ACHN (cell line): ENCODE results near the gene TNFSF4.
"Not testable (repeated sequence)": the region's sequence is repeated elsewhere in the genome, so short reads cannot be mapped to it uniquely, and the experiment has no call there.

Source experiments
- DNase-seq: peaks from one replicate; pipeline ENCODE4 v3.0.0-alpha.2; 2015
- in situ Hi-C: cut with HindIII; loops from 2 replicates; pipeline ENCODE4 v1.10.0; 2017; ENCODE audit warnings: low sequenced_read_pairs, low pct_ligation_motif_present, low pct_unique_long_range_greater_than_20kb

The TNFSF4 gene

GRCh38 chr1:173206816-173207568 is at the start of gene TNFSF4:
Gene TNFSF4 (minus strand): TSS chr1:173207331. CDS start chr1:173207176, 155 bp downstream.
- no peak for DNase-seq
- in situ Hi-C loops, result loop anchor here (25.0 kb wide), 1 partner anchor 445 kb away; no protein-coding TSS in a partner anchor

- peak; percentile 41 for DNase-seq
These were observed 48.2 kb upstream of the TNFSF4 start for GRCh38 chr1:173255214-173255813.

GRCh38 chr1:173253046-173253445 is 45.9 kb upstream of the TNFSF4 start:
- in situ Hi-C loops, result no loop called here
- no peak for DNase-seq

More at GRCh38 chr1:173255214-173255813, 48.2 kb upstream of the TNFSF4 start:
- in situ Hi-C loops, result no loop called here

- in situ Hi-C loops, result no loop called here
- DNase-seq, result no peak
These were observed 42.2 kb upstream of the TNFSF4 start for GRCh38 chr1:173249349-173249748.

- no peak for DNase-seq
- in situ Hi-C loops, result no loop called here
These were observed 41.3 kb upstream of the TNFSF4 start for GRCh38 chr1:173248247-173248940.

GRCh38 chr1:173245892-173246291 is 38.8 kb upstream of the TNFSF4 start:
- in situ Hi-C loops, result no loop called here
- DNase-seq, result no peak

GRCh38 chr1:173243300-173243699 is 36.2 kb upstream of the TNFSF4 start:
- no peak for DNase-seq
- in situ Hi-C loops, result no loop called here

GRCh38 chr1:173241528-173242347 is 34.6 kb upstream of the TNFSF4 start:
- in situ Hi-C loops, result no loop called here

GRCh38 chr1:173240609-173241008 is 33.5 kb upstream of the TNFSF4 start:
- in situ Hi-C loops, result no loop called here
- DNase-seq, result no peak

More at GRCh38 chr1:173241528-173242347, 34.6 kb upstream of the TNFSF4 start:
- no peak for DNase-seq

GRCh38 chr1:173239058-173239457 is 31.9 kb upstream of the TNFSF4 start:
- in situ Hi-C loops, result no loop called here
- no peak for DNase-seq

- in situ Hi-C loops, result no loop called here
- DNase-seq, result no peak
These were observed 27.8 kb upstream of the TNFSF4 start for GRCh38 chr1:173234899-173235298.

GRCh38 chr1:173234434-173234833 is 27.3 kb upstream of the TNFSF4 start:
- in situ Hi-C loops, DNase-seq: not testable (repeated sequence)

GRCh38 chr1:173229031-173229430 is 21.9 kb upstream of the TNFSF4 start:
- in situ Hi-C loops, DNase-seq: not testable (repeated sequence)

- no peak for DNase-seq
- in situ Hi-C loops, result loop anchor here (25.0 kb wide), 1 partner anchor 463 kb away; no protein-coding TSS in a partner anchor
These were observed 17.8 kb upstream of the TNFSF4 start for GRCh38 chr1:173224949-173225348.

GRCh38 chr1:173224280-173224892 is 17.3 kb upstream of the TNFSF4 start:
- DNase-seq, result no peak
- in situ Hi-C loops, result loop anchor here (25.0 kb wide), 1 partner anchor 462 kb away; no protein-coding TSS in a partner anchor

GRCh38 chr1:173223031-173223380 is 15.9 kb upstream of the TNFSF4 start:
- in situ Hi-C loops, result loop anchor here (25.0 kb wide), 1 partner anchor 461 kb away; no protein-coding TSS in a partner anchor
- DNase-seq, result no peak

GRCh38 chr1:173222149-173223030 is 15.3 kb upstream of the TNFSF4 start:
- in situ Hi-C loops, result loop anchor here (25.0 kb wide), 1 partner anchor 460 kb away; no protein-coding TSS in a partner anchor
- no peak for DNase-seq
